GM12878 (cell line): ENCODE measurements around the gene ZNF469. TPM values are rescaled to one million over a fixed set of nuclear protein-coding genes. Genes with fewer than 3 reads are reported as not detected.

Experiments used
- ATAC-seq: fragments of 200-7000 bp; cut with Tn5 transposase; 3 replicates; pipeline ENCODE4 v1.9.1; 2020; ENCODE audit warnings: mild to moderate bottlenecking, moderate library complexity
- BruUV-seq: library from RNA; stranded (reverse); fragments of 400-500 nt; replicated peaks from 2 replicates; lab custom pipeline; 2021; lab: Mats Ljungman, UMichigan
- CTCF ChIA-PET: fragments of 300-600 bp; sonication (Branson Sonifier 250); formaldehyde crosslinking; extraction: SDS; loops from one replicate; lab custom pipeline; 2021; ENCODE audit warnings: inconsistent platforms; lab: Yijun Ruan, JAX
- POLR2A ChIA-PET: fragments of 350-600 bp; formaldehyde crosslinking; extraction: SDS; loops from one replicate; lab custom pipeline; 2021; ENCODE audit warnings: inconsistent platforms; lab: Charles Lee
- RAD21 ChIA-PET: fragments of 300-600 bp; sonication (Branson Sonifier 250); formaldehyde crosslinking; loops from one replicate; lab custom pipeline; 2023; ENCODE audit warnings: antibody characterized with exemption; ENCODE audit not compliant: unreplicated experiment; lab: Charles Lee
- SMC1A ChIA-PET: fragments of 300-600 bp; sonication (Branson Sonifier 250); formaldehyde crosslinking; loops from one replicate; lab custom pipeline; 2023; ENCODE audit not compliant: unreplicated experiment, uncharacterized antibody; lab: Charles Lee
- DNase-seq: peaks from one replicate; pipeline ENCODE4 v3.0.0-alpha.2; 2011; ENCODE audit warnings: low read depth, low spot score
- FAIRE-seq: peaks from 3 replicates; lab custom pipeline; 2011; peaks lifted over from hg19 to GRCh38; lab: Jason Lieb, UNC
- H2AFZ ChIP-seq: 2 replicates; pipeline ENCODE4 v1.6.0; 2011; ENCODE audit warnings: low read depth, low read length, control low read depth; ENCODE audit not compliant: control insufficient read depth
- H3K27ac ChIP-seq: 2 replicates; pipeline ENCODE4 v1.5.1; 2011; ENCODE audit warnings: control low read depth; ENCODE audit not compliant: control insufficient read depth, insufficient read depth
- H3K27me3 ChIP-seq, 2 experiments: replicated peaks in 1 of 2; 2 replicates each; pipeline versions ENCODE4 v1.6.0 to v1.6.1; 2011; ENCODE audit warnings: low read length in 1 of 2; ENCODE audit not compliant: control insufficient read depth in 2 of 2, insufficient read depth in 2 of 2
- H3K36me3 ChIP-seq, 2 experiments: 2 replicates each; pipeline ENCODE4 v1.5.1; 2011; ENCODE audit warnings: low read length in 1 of 2; ENCODE audit not compliant: control insufficient read depth in 2 of 2, insufficient read depth in 2 of 2
- H3K4me1 ChIP-seq: 2 replicates; pipeline ENCODE4 v1.6.1; 2011; ENCODE audit warnings: mild to moderate bottlenecking, low read length, moderate library complexity, mixed read lengths; ENCODE audit not compliant: control insufficient read depth, insufficient read depth
- H3K4me2 ChIP-seq: 2 replicates; pipeline ENCODE4 v1.6.0; 2011; ENCODE audit warnings: control low read depth; ENCODE audit not compliant: control insufficient read depth, insufficient read depth
- H3K4me3 ChIP-seq: fragments of 200-600 bp; sonication (generic); 2 replicates; pipeline ENCODE4 v1.5.1; 2016
- H3K79me2 ChIP-seq: 2 replicates; pipeline ENCODE4 v1.6.0; 2011; ENCODE audit warnings: low read length; ENCODE audit not compliant: control insufficient read depth, insufficient read depth
- H3K9ac ChIP-seq: 2 replicates; pipeline ENCODE4 v1.8.0; 2011; ENCODE audit warnings: low read length, control low read depth, mixed read lengths; ENCODE audit not compliant: control insufficient read depth, insufficient read depth
- H3K9me3 ChIP-seq: replicated peaks from 3 replicates; pipeline ENCODE4 v1.5.1; 2011; ENCODE audit warnings: mild to moderate bottlenecking, low read length; ENCODE audit not compliant: control insufficient read depth, insufficient read depth
- H4K20me1 ChIP-seq: 2 replicates; pipeline ENCODE4 v1.6.0; 2011; ENCODE audit not compliant: control insufficient read depth, insufficient read depth
- BCL11A ChIP-seq: IDR thresholded peaks from 2 replicates; pipeline ENCODE4 v1.6.1; 2011; ENCODE audit warnings: low read depth, low read length
- CBX5 ChIP-seq: sonication (generic); IDR thresholded peaks from 2 replicates; pipeline ENCODE4 v1.6.1; 2016; ENCODE audit warnings: low read depth, moderate library complexity, mild to moderate bottlenecking, inconsistent platforms
- CHD4 ChIP-seq: fragments of 200-600 bp; sonication (generic); IDR thresholded peaks from 2 replicates; pipeline ENCODE4 v1.6.1; 2016; ENCODE audit warnings: mild to moderate bottlenecking
- EGR1 ChIP-seq, 2 experiments: IDR thresholded peaks; 1 replicate in 1 of 2; 2 replicates in 1 of 2; pipeline ENCODE4 v1.6.1; 2011 to 2012; ENCODE audit warnings: low read depth in 2 of 2, low read length in 2 of 2, borderline replicate concordance in 1 of 2, mild to moderate bottlenecking in 1 of 2, moderate library complexity in 1 of 2
- EP300 ChIP-seq, 2 experiments: fragments of 150-350 bp in 1 of 2; IDR thresholded peaks; 2 replicates each; pipeline ENCODE4 v1.6.1; 2011 to 2012; ENCODE audit warnings: low read depth in 2 of 2, low read length in 2 of 2, borderline replicate concordance in 1 of 2, improper control_type of control experiment in 1 of 2, inconsistent platforms in 1 of 2; ENCODE audit not compliant: control insufficient read depth in 1 of 2
- ETV6 ChIP-seq, 2 experiments: fragments of 450-650 bp in 1 of 2; IDR thresholded peaks in 1 of 2; conservative IDR thresholded peaks in 1 of 2; 2 replicates each; pipeline ENCODE4 v1.6.1; 2014; ENCODE audit warnings: antibody characterized with exemption in 1 of 2, borderline replicate concordance in 1 of 2, low read depth in 1 of 2, mild to moderate bottlenecking in 1 of 2, moderate library complexity in 1 of 2
- FOXK2 ChIP-seq: fragments of 450-650 bp; IDR thresholded peaks from 2 replicates; pipeline ENCODE4 v1.6.1; 2017; ENCODE audit warnings: mild to moderate bottlenecking, moderate library complexity
- FOXM1 ChIP-seq: IDR thresholded peaks from 2 replicates; pipeline ENCODE4 v1.6.1; 2012; ENCODE audit warnings: low read depth, mild to moderate bottlenecking, inconsistent platforms, low read length, moderate library complexity
- IRF4 ChIP-seq: IDR thresholded peaks from 2 replicates; pipeline ENCODE4 v1.6.1; 2011; ENCODE audit warnings: low read depth, low read length
- NR2C2 ChIP-seq: IDR thresholded peaks from 2 replicates; pipeline ENCODE4 v1.6.1; 2011; ENCODE audit warnings: borderline replicate concordance, low read depth; ENCODE audit not compliant: control insufficient read depth, insufficient read length
- PAX8 ChIP-seq: fragments of 450-650 bp; IDR thresholded peaks from 2 replicates; pipeline ENCODE4 v1.6.1; 2017; ENCODE audit warnings: mild to moderate bottlenecking, moderate library complexity
- POU2F2 ChIP-seq: IDR thresholded peaks from 3 replicates; pipeline ENCODE4 v1.6.1; 2011; ENCODE audit warnings: low read depth, mild to moderate bottlenecking, low read length, borderline replicate concordance
- RAD21 ChIP-seq: IDR thresholded peaks from 2 replicates; pipeline ENCODE4 v1.6.1; 2011; ENCODE audit warnings: mild to moderate bottlenecking, low read depth, low read length, moderate library complexity; ENCODE audit not compliant: insufficient read depth
- SMAD5 ChIP-seq: IDR thresholded peaks from 2 replicates; pipeline ENCODE4 v1.6.1; 2016; ENCODE audit warnings: antibody characterized with exemption, low read depth
- SREBF2 ChIP-seq: IDR thresholded peaks from 2 replicates; pipeline ENCODE4 v1.6.1; 2012; ENCODE audit warnings: mild to moderate bottlenecking, low read length
- WGBS: methylation state at CpG from one replicate; pipeline ENCODE4 v1.1.6; 2016; ENCODE audit warnings: low lambda C conversion rate; ENCODE audit not compliant: insufficient replicate concordance, insufficient coverage; ENCODE audit errors: missing lambda C conversion rate; 5-methylcytosine and 5-hydroxymethylcytosine counted together
- in situ Hi-C: fragments of 300-500 bp; cut with MboI; formaldehyde crosslinking; loops from 9 replicates; pipeline ENCODE4 v1.14.3; 2018; ENCODE audit warnings: mixed read lengths
- intact Hi-C: fragments of 100-400 bp; cut with micrococcal nuclease; formaldehyde crosslinking; loops from one replicate; pipeline ENCODE4 v1.14.2; 2022; ENCODE audit not compliant: unreplicated experiment
- polyA plus RNA-seq, 11 experiments: library from polyadenylated mRNA; depleted of rRNA in 4 of 11; unstranded in 6 of 11; stranded (reverse) in 5 of 11; fragments of >200 nt; fragmentation: Nextera tagmentation in 4 of 11; fragmentation: Illumina TruSeq in 1 of 11; extraction: Ambion mirVana in 4 of 11; extraction: Trizol in 1 of 11; gene quantifications; 1 replicate in 1 of 11; 2 replicates in 10 of 11; pipeline versions ENCODE4 v1.2.1 to v1.2.3, GENCODE V29; 2011 to 2016; ENCODE audit warnings: inconsistent platforms in 2 of 11, missing spikeins in 2 of 11, low read depth in 1 of 11
- total RNA-seq, 4 experiments: library from RNA; depleted of rRNA in 3 of 4; stranded (reverse); fragments of >200 nt in 3 of 4; fragmentation: Illumina TruSeq in 1 of 4; extraction: Trizol in 1 of 4; gene quantifications; 2 replicates each; pipeline versions ENCODE4 v1.2.1 to v1.2.3, GENCODE V29; 2013 to 2021
- TF ChIP-seq, protein P1 (sequence below): fragments of 450-650 bp; formaldehyde crosslinking; IDR thresholded peaks from 2 replicates; pipeline ENCODE4 v1.5.0; 2022; ENCODE audit warnings: mild to moderate bottlenecking, missing genetic modification characterization
- TF ChIP-seq, protein P2 (sequence below): fragments of 450-650 bp; IDR thresholded peaks from 2 replicates; pipeline ENCODE4 v1.6.1; 2016; ENCODE audit warnings: mild to moderate bottlenecking
- TF ChIP-seq, protein P3 (sequence below): fragments of 450-650 bp; IDR thresholded peaks from 2 replicates; pipeline ENCODE4 v1.6.1; 2016; ENCODE audit warnings: mild to moderate bottlenecking

ZNF469 gene
- total and polyA plus RNA-seq, 10 of the 15 experiments (the other 5 are each of a cell fraction or from before 2014, with no cell fraction given): 0.01 to 0.21 (median 0.04) TPM; not detected in 3

DNA sequence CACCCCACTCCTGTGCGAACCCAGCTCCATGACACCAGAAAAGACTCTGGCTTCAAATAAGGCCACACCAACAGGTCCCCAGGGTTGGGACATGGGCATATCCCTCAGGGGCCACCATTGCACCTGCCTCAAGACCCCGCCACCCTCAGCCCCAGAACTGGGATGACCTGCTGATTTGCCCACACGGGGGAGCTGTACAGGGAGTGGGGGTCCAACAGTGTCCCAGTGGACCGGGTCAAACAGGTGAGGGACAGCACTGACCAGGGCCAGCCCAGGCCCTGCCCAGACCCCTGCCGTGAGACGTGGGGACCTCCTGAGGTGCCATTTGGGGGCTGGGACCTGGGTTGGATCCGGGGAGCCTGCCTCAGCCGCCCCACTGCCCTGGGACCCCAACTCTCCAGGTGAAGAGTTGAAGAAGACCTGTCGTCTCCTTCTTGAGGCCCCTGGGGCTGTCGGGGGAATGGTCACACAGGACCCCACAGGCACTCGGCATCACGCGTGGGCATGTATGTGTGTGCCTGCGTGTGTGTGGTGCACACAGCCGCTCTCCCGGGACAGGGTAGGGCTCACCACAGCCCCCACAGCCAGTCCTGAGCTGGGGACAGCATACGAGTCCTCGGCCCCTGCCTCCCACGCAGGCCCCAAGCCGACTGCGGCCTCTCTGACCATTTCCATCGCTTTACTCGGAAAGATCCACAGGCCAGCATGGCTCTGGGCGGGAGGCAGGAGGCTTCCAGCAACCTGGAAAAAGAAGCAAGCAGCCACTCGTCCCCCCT lies 34.2 kb upstream of the ZNF469 start:
- ChIA-PET SMC1A (no interaction called here), CTCF (no interaction called here), POLR2A (no interaction called here), RAD21 (no interaction called here)
- no peaks in the 10 kb centered on the region for H3K36me3 ChIP-seq
- no peak overlapping the region; the same call in 1 of the 2 replicates for H2AFZ ChIP-seq
- no peaks in the 10 kb centered on the region for H4K20me1 ChIP-seq
- 75% methylated on average over 25 of the region's 25 CpGs for WGBS
- no peak for ATAC-seq
- no peak overlapping the region for H3K4me2 ChIP-seq
- no peaks in the 10 kb centered on the region; the same call in 2 of the 3 replicates for H3K9me3 ChIP-seq
- H3K79me2 ChIP-seq: no peaks in the 10 kb centered on the region
- in situ Hi-C loops: no loop called here
- H3K9ac ChIP-seq: no peak overlapping the region
- TF ChIP-seq, protein P1, sequence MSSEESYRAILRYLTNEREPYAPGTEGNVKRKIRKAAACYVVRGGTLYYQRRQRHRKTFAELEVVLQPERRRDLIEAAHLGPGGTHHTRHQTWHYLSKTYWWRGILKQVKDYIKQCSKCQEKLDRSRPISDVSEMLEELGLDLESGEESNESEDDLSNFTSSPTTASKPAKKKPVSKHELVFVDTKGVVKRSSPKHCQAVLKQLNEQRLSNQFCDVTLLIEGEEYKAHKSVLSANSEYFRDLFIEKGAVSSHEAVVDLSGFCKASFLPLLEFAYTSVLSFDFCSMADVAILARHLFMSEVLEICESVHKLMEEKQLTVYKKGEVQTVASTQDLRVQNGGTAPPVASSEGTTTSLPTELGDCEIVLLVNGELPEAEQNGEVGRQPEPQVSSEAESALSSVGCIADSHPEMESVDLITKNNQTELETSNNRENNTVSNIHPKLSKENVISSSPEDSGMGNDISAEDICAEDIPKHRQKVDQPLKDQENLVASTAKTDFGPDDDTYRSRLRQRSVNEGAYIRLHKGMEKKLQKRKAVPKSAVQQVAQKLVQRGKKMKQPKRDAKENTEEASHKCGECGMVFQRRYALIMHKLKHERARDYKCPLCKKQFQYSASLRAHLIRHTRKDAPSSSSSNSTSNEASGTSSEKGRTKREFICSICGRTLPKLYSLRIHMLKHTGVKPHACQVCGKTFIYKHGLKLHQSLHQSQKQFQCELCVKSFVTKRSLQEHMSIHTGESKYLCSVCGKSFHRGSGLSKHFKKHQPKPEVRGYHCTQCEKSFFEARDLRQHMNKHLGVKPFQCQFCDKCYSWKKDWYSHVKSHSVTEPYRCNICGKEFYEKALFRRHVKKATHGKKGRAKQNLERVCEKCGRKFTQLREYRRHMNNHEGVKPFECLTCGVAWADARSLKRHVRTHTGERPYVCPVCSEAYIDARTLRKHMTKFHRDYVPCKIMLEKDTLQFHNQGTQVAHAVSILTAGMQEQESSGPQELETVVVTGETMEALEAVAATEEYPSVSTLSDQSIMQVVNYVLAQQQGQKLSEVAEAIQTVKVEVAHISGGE: no peak
- TF ChIP-seq PAX8: no peak
- no peak for TF ChIP-seq EP300 (IDR thresholded peaks at IDR 0.05; ENCODE audit: borderline replicate concordance in 1 of 2, control insufficient read depth in 1 of 2, low read depth in 2 of 2, low read length in 2 of 2)
- TF ChIP-seq SMAD5: no peak
- TF ChIP-seq, protein P2, sequence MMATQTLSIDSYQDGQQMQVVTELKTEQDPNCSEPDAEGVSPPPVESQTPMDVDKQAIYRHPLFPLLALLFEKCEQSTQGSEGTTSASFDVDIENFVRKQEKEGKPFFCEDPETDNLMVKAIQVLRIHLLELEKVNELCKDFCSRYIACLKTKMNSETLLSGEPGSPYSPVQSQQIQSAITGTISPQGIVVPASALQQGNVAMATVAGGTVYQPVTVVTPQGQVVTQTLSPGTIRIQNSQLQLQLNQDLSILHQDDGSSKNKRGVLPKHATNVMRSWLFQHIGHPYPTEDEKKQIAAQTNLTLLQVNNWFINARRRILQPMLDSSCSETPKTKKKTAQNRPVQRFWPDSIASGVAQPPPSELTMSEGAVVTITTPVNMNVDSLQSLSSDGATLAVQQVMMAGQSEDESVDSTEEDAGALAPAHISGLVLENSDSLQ: no peak
- no peak for TF ChIP-seq ETV6 (conservative IDR thresholded peaks at IDR 0.05 in 1 of 2, IDR thresholded peaks at IDR 0.05 in 1 of 2; ENCODE audit: borderline replicate concordance in 1 of 2, low read depth in 1 of 2)
- no peak for TF ChIP-seq FOXM1
- TF ChIP-seq CHD4: no peak
- no peak for TF ChIP-seq NR2C2
- no peak for TF ChIP-seq POU2F2
- TF ChIP-seq EGR1 (IDR thresholded peaks at IDR 0.05; ENCODE audit: borderline replicate concordance in 1 of 2, low read depth in 2 of 2, low read length in 2 of 2): no peak
- TF ChIP-seq BCL11A: no peak
- no peak for TF ChIP-seq SREBF2
- TF ChIP-seq CBX5: no peak
- TF ChIP-seq, protein P3, sequence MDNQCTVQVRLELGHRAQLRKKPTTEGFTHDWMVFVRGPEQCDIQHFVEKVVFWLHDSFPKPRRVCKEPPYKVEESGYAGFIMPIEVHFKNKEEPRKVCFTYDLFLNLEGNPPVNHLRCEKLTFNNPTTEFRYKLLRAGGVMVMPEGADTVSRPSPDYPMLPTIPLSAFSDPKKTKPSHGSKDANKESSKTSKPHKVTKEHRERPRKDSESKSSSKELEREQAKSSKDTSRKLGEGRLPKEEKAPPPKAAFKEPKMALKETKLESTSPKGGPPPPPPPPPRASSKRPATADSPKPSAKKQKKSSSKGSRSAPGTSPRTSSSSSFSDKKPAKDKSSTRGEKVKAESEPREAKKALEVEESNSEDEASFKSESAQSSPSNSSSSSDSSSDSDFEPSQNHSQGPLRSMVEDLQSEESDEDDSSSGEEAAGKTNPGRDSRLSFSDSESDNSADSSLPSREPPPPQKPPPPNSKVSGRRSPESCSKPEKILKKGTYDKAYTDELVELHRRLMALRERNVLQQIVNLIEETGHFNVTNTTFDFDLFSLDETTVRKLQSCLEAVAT: no peak
- no peak for TF ChIP-seq FOXK2
- TF ChIP-seq IRF4: no peak
- TF ChIP-seq RAD21: no peak
- H3K27me3 ChIP-seq: no peaks in the 10 kb centered on the region
- no peak for FAIRE-seq
- intact Hi-C loops: no loop called here
- H3K4me1 ChIP-seq: no peaks in the 10 kb centered on the region; the same call in 1 of the 2 replicates
- DNase-seq: no peak
- no TSS peak for BruUV-seq
- no peak overlapping the region for H3K27ac ChIP-seq
- H3K4me3 ChIP-seq: no peak overlapping the region
